Neural progenitor cell (in vitro differentiated cells): Measurements from ENCODE around the gene ADRB1. TPM values are rescaled to one million over a fixed set of nuclear protein-coding genes. Genes with fewer than 3 reads are reported as not detected.

Experiments
- DNase-seq: peaks from one replicate; pipeline ENCODE4 v3.0.0-alpha.2; 2016; ENCODE audit warnings: low spot score
- H2AFZ ChIP-seq: fragments of 200-600 bp; sonication (generic); replicated peaks from 2 replicates; pipeline ENCODE4 v1.6.1; 2016; ENCODE audit warnings: antibody characterized with exemption
- H3F3A ChIP-seq: fragments of 200-600 bp; sonication (generic); 2 replicates; pipeline ENCODE4 v1.6.1; 2016; ENCODE audit warnings: antibody characterized with exemption, low read depth
- H3K27ac ChIP-seq: fragments of 200-600 bp; sonication (generic); 2 replicates; pipeline ENCODE4 v1.5.1; 2016; ENCODE audit warnings: mild to moderate bottlenecking
- H3K27me3 ChIP-seq: fragments of 200-600 bp; sonication (generic); 2 replicates; pipeline ENCODE4 v1.6.1; 2016; ENCODE audit warnings: mild to moderate bottlenecking, moderate library complexity
- H3K36me3 ChIP-seq: fragments of 200-600 bp; sonication (generic); 2 replicates; pipeline ENCODE4 v1.5.1; 2016
- H3K4me1 ChIP-seq: fragments of 200-600 bp; sonication (generic); 2 replicates; pipeline ENCODE4 v1.6.1; 2016; ENCODE audit warnings: mixed run types
- H3K4me2 ChIP-seq: fragments of 200-600 bp; sonication (generic); 2 replicates; pipeline ENCODE4 v1.6.1; 2016
- H3K4me3 ChIP-seq: fragments of 200-600 bp; sonication (generic); 2 replicates; pipeline ENCODE4 v1.5.1; 2016
- H3K79me2 ChIP-seq: fragments of 200-600 bp; sonication (generic); 2 replicates; pipeline ENCODE4 v1.6.1; 2016; ENCODE audit warnings: low read depth
- H3K9ac ChIP-seq: fragments of 200-600 bp; sonication (generic); 2 replicates; pipeline ENCODE4 v1.6.1; 2016
- H3K9me3 ChIP-seq: fragments of 200-600 bp; sonication (generic); 2 replicates; pipeline ENCODE4 v1.5.1; 2016; ENCODE audit warnings: low read depth
- H4K20me1 ChIP-seq: fragments of 200-600 bp; sonication (generic); 2 replicates; pipeline ENCODE4 v1.6.1; 2016; ENCODE audit warnings: low read depth
- H3K27ac Mint-ChIP-seq: 3 replicates; pipeline ENCODE4 v1.8.0; 2021; ENCODE audit warnings: mixed read lengths
- H3K27me3 Mint-ChIP-seq: 2 replicates; pipeline ENCODE4 v1.8.0; 2022; ENCODE audit warnings: low read depth, mild to moderate bottlenecking, inconsistent platforms, moderate library complexity, mixed read lengths; ENCODE audit not compliant: insufficient read depth
- H3K36me3 Mint-ChIP-seq: 3 replicates; pipeline ENCODE4 v1.8.0; 2021; ENCODE audit warnings: mixed read lengths
- H3K4me1 Mint-ChIP-seq: 3 replicates; pipeline ENCODE4 v1.8.0; 2021; ENCODE audit warnings: mixed read lengths
- H3K4me3 Mint-ChIP-seq: 3 replicates; pipeline ENCODE4 v1.8.0; 2021; ENCODE audit warnings: mild to moderate bottlenecking, moderate library complexity, mixed read lengths
- H3K9me3 Mint-ChIP-seq: 3 replicates; pipeline ENCODE4 v1.8.0; 2020; ENCODE audit warnings: mixed read lengths
- EZH2 ChIP-seq: fragments of 200-600 bp; sonication (generic); IDR thresholded peaks from 2 replicates; pipeline ENCODE4 v1.6.1; 2017; ENCODE audit warnings: antibody characterized with exemption, mild to moderate bottlenecking, moderate library complexity
- EZH2phosphoT487 ChIP-seq: fragments of 200-600 bp; sonication (generic); IDR thresholded peaks from 2 replicates; pipeline ENCODE4 v1.6.1; 2017; ENCODE audit warnings: antibody characterized with exemption
- total RNA-seq: library from RNA; depleted of rRNA; stranded (reverse); fragments of >200 nt; gene quantifications from 2 replicates; pipeline ENCODE4 v1.2.3, GENCODE V29; 2015; ENCODE audit warnings: low replicate concordance
- TF ChIP-seq, protein P1 (sequence below): fragments of 200-600 bp; sonication (generic); IDR thresholded peaks from 2 replicates; pipeline ENCODE4 v1.5.1; 2017; ENCODE audit warnings: antibody characterized with exemption, mild to moderate bottlenecking

The ADRB1 gene
- total RNA-seq, 1 donor from 2014 or later = not detected

DNA sequence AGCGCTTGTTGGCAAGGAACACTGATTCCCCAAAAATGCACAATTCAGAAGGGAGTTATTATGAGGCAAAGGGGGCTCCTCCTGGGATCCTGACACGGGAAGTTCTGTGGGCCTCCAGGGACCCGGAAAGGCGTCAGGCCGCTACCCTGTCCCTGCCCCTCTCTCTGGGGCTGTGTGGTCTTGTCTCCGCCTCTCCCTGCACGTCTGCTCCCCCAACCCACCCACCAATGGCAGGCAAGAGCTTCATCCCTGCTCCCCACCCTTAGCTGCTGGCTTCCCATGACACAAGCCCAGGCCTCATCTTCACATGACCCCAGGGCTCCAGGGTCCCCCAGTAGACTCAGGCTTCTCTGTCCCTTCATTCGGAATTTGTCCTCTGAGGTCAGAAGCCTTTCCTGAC is 31.0 kb upstream of the ADRB1 start:
- DNase-seq = no peak
- Histone ChIP-seq H3K9ac (no peak overlapping the region), H3K9me3 (no peaks in the 10 kb centered on the region), H3K79me2 (no peaks in the 10 kb centered on the region), H3F3A (no peaks in the 10 kb centered on the region), H3K4me1 (no peaks in the 10 kb centered on the region), H3K27ac (no peak overlapping the region), H3K27me3 (no peaks in the 10 kb centered on the region), H4K20me1 (no peaks in the 10 kb centered on the region), H2AFZ (no peak overlapping the region), H3K4me2 (no peak overlapping the region), H3K36me3 (no peaks in the 10 kb centered on the region), H3K4me3 (no peak overlapping the region)
- H3K27me3 Mint-ChIP-seq = no peaks in the 10 kb centered on the region
- H3K9me3 Mint-ChIP-seq = peaks cover 9% of the 10 kb centered on the region
- no peaks in the 10 kb centered on the region for H3K36me3 Mint-ChIP-seq
- H3K27ac Mint-ChIP-seq = no peak overlapping the region
- H3K4me3 Mint-ChIP-seq = no peak overlapping the region
- TF ChIP-seq EZH2phosphoT487 (no peak), EZH2 (no peak)
- TF ChIP-seq, protein P1, sequence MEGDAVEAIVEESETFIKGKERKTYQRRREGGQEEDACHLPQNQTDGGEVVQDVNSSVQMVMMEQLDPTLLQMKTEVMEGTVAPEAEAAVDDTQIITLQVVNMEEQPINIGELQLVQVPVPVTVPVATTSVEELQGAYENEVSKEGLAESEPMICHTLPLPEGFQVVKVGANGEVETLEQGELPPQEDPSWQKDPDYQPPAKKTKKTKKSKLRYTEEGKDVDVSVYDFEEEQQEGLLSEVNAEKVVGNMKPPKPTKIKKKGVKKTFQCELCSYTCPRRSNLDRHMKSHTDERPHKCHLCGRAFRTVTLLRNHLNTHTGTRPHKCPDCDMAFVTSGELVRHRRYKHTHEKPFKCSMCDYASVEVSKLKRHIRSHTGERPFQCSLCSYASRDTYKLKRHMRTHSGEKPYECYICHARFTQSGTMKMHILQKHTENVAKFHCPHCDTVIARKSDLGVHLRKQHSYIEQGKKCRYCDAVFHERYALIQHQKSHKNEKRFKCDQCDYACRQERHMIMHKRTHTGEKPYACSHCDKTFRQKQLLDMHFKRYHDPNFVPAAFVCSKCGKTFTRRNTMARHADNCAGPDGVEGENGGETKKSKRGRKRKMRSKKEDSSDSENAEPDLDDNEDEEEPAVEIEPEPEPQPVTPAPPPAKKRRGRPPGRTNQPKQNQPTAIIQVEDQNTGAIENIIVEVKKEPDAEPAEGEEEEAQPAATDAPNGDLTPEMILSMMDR = no peak
- no peaks in the 10 kb centered on the region for H3K4me1 Mint-ChIP-seq

DNA sequence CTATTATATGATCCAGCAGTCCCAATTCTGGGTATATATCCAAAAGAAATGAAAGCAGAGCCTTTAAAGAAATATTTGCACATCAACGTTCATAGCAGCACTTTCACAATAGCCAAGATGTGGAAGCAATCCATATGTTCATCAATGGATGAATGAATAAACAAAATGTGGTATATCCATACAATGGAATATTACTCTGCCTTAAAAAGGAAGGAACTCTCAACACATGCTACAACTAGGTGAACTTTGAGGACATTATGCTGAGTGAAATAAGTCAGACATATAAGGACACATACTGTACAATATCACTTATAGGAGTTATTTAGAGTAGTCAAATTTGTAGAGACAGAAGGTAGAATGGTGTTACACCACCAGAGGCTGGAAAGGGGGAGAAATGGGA is 28.0 kb upstream of the ADRB1 start:
- TF ChIP-seq EZH2phosphoT487 (no peak), EZH2 (no peak)
- TF ChIP-seq, protein P1 = no peak
- Mint-ChIP-seq H3K36me3 (no peaks in the 10 kb centered on the region), H3K27me3 (peaks cover 2% of the 10 kb centered on the region), H3K27ac (no peak overlapping the region), H3K9me3 (peaks cover 9% of the 10 kb centered on the region), H3K4me1 (no peaks in the 10 kb centered on the region), H3K4me3 (no peak overlapping the region)
- H2AFZ ChIP-seq = no peak overlapping the region
- H3K4me3 ChIP-seq = no peak overlapping the region
- no peaks in the 10 kb centered on the region for H3F3A ChIP-seq
- H4K20me1 ChIP-seq = no peaks in the 10 kb centered on the region
- no peaks in the 10 kb centered on the region for H3K4me1 ChIP-seq
- DNase-seq = no peak
- no peaks in the 10 kb centered on the region for H3K36me3 ChIP-seq
- H3K27ac ChIP-seq = no peak overlapping the region
- no peak overlapping the region for H3K4me2 ChIP-seq
- no peaks in the 10 kb centered on the region for H3K79me2 ChIP-seq
- H3K9ac ChIP-seq = no peak overlapping the region
- H3K27me3 ChIP-seq = no peaks in the 10 kb centered on the region
- no peaks in the 10 kb centered on the region for H3K9me3 ChIP-seq

DNA sequence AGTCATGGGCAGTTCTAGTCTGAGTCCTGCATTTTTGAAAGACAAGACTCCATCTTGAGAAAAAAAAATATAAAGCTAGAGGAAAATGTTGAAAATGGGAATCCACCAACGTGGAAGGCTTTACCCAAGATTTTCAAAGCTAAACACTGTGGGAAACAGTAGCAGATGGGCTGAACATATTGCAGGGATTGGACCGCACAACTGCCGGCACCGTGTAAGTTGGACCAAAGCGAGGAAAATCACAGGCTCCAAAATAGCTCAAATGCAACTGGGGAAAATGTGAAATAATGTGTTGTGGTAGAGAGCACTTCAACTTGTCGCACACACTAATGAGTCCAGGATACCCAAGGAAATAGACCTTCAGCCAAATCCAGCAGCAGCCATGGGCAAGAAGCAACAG is 26.4 kb upstream of the ADRB1 start:
- no peak for DNase-seq
- no peak overlapping the region for H3K4me3 ChIP-seq
- Mint-ChIP-seq H3K4me3 (no peak overlapping the region), H3K4me1 (peaks cover 2% of the 10 kb centered on the region), H3K36me3 (no peaks in the 10 kb centered on the region), H3K27ac (no peak overlapping the region), H3K9me3 (peaks cover 9% of the 10 kb centered on the region), H3K27me3 (peaks cover 2% of the 10 kb centered on the region)
- H3K27me3 ChIP-seq = no peaks in the 10 kb centered on the region
- no peaks in the 10 kb centered on the region for H3K79me2 ChIP-seq
- no peak overlapping the region for H3K4me2 ChIP-seq
- H3K36me3 ChIP-seq = no peaks in the 10 kb centered on the region
- no peaks in the 10 kb centered on the region for H4K20me1 ChIP-seq
- peaks cover 3% of the 10 kb centered on the region for H3K4me1 ChIP-seq
- TF ChIP-seq, protein P1 = no peak
- TF ChIP-seq EZH2 (no peak), EZH2phosphoT487 (no peak)
- H3K27ac ChIP-seq = no peak overlapping the region
- no peaks in the 10 kb centered on the region for H3K9me3 ChIP-seq
- H2AFZ ChIP-seq = no peak overlapping the region
- no peaks in the 10 kb centered on the region for H3F3A ChIP-seq
- H3K9ac ChIP-seq = no peak overlapping the region
